GM12891 (cell line): ENCODE measurements around the gene HOXD11.

ENCODE experiments used
- DNase-seq: peaks from one replicate; pipeline ENCODE4 v3.0.0; 2011; ENCODE audit warnings: low spot score; ENCODE audit not compliant: insufficient read length
- FAIRE-seq: peaks from 2 replicates; lab custom pipeline; 2011; peaks lifted over from hg19 to GRCh38; lab: Jason Lieb, UNC
- PAX5 ChIP-seq: IDR thresholded peaks from 2 replicates; pipeline ENCODE4 v1.6.1; 2011; ENCODE audit warnings: low read length, moderate library complexity, mild to moderate bottlenecking; ENCODE audit not compliant: insufficient read depth, severe bottlenecking
- POLR2A ChIP-seq: IDR thresholded peaks from 2 replicates; pipeline ENCODE4 v1.6.1; 2011; ENCODE audit warnings: low read depth, low read length, control low read depth
- POLR2AphosphoS5 ChIP-seq: IDR thresholded peaks from 2 replicates; pipeline ENCODE4 v1.6.1; 2011; ENCODE audit warnings: low read depth, low read length, control low read depth
- POU2F2 ChIP-seq: IDR thresholded peaks from 2 replicates; pipeline ENCODE4 v1.6.1; 2011; ENCODE audit warnings: low read depth, mild to moderate bottlenecking, control low read depth, low read length, moderate library complexity
- SPI1 ChIP-seq: IDR thresholded peaks from 2 replicates; pipeline ENCODE4 v1.6.1; 2011; ENCODE audit warnings: low read depth, low read length, control low read depth
- TAF1 ChIP-seq: IDR thresholded peaks from 2 replicates; pipeline ENCODE4 v1.6.1; 2011; ENCODE audit warnings: low read depth, low read length, control low read depth

Gene HOXD11

DNA sequence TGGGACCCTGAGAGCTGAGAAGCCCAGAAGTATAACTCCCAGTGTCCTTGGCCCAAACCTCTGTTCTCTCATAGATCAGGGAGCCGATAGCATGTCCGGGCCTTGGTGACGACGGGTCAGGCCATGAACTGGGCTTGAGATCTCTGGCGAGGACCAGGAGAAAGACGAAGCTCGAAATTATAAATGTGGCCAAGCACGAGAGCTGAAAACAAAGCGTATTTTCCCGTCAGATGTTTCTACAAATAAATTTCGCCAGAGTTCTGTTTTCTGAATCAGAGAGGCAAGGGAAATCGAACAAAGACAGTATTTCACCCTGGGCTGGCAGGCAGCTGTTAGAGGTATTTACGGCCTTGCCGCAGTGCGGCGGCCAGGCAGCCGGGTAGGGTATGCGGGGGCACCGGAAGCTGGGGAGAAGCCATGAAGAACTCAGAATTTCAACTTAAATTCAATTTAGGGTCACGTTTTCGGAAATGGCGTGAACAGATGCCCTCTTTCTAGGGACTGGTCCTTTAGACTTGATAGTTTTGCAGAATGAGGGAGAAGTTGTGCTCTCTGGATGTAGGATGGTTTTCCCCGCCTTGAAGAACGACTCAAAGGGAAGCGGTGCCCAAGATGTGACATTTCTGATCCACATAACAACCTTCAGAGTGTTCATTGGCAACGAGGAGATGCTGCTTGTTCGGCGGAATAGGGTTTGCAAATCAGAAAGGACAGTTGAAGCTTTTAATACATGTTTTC, 32.0 kb downstream of the HOXD11 start:
- no peak for TF ChIP-seq PAX5
- TF ChIP-seq TAF1, result no peak
- TF ChIP-seq SPI1, result no peak
- no peak for TF ChIP-seq POU2F2
- TF ChIP-seq POLR2AphosphoS5, result no peak
- no peak for TF ChIP-seq POLR2A
- DNase-seq, result no peak
- FAIRE-seq, result no peak

DNA sequence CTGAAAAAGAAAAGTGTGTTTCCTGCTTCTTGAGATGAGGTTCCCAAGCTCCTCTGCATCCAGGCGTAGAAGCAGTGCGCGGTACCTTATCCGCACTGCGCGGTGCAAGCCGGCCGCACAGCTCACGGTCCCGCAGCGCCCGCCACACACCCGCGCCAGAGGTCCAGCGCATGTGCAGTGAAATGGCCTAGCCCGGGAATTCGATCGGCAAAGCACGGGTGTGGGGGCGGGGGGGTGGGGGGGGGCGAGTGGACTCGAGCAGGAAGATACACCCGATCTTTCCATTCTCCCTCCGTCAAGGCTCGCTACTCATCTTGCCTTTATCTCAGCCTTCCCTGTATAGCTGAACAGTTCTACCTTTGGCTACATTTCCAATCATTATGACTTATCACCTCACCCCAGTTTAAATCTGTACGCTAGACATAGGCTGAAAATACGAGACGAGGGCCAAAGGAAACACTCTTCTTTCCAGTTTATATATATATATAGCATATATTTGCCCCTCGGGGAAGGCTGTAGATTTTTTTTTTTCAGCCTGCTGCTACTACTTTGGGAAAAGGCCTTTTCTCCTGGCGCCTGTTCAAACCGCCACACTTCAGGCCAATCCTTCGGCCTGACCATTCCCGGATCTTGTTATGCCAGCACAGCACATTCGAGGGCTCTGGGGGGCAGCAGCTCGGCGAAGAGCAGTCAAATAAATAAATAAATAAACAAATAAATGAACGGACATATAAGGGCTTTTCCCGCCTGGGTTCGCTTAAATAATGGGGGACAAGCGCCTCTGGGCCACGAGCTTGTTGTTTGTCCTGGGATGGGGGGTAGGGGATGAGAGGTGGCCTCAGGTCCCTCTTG, 32.8 kb downstream of the HOXD11 start:
- DNase-seq (no peak), FAIRE-seq (no peak)
- TF ChIP-seq TAF1 (no peak), POU2F2 (no peak), POLR2AphosphoS5 (no peak), PAX5 (no peak), POLR2A (no peak), SPI1 (no peak)

DNA sequence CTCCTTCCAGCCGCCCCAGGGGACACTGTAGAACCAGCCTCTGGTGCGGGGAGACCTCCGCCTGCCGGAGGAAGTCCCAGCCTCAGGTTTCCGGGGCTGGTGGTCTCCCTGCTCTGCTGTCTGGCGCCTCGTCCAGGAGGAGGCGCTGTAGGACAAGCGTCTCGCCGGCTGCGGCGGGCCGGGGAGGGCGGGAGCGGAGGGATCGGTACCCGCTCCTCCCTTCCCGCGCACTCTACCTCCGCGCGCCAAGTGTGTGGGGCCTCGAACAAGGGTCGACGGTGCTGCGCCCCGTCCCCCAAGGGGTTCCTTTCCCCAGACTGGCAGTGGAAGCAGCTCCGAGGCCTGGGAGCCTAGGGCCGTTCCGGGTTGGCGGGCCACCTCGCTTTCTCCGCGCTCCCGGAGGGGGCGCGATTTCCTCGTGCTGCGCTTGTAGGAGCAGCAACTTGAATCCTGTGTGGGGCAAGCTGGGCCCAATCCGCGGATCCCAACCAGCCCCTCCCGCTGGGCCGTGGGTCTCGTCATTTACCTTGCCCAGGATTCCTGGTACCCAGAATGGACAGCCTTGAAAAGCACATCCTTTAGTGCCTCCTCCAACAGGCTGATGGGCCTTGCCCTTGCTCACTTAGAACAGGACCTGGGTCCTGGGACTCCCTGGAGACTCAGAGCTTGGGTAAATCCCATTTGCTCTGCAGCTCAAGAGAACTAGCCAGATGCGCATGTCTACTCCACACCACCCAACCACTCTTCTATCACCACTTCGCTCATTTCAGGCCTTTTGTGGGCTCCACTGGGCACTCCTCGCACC, 33.6 kb downstream of the HOXD11 start:
- FAIRE-seq (peak; percentile 89), DNase-seq (peak; percentile 95)
- TF ChIP-seq POU2F2 (no peak), SPI1 (no peak), PAX5 (no peak), POLR2AphosphoS5 (no peak), POLR2A (no peak), TAF1 (no peak)

DNA sequence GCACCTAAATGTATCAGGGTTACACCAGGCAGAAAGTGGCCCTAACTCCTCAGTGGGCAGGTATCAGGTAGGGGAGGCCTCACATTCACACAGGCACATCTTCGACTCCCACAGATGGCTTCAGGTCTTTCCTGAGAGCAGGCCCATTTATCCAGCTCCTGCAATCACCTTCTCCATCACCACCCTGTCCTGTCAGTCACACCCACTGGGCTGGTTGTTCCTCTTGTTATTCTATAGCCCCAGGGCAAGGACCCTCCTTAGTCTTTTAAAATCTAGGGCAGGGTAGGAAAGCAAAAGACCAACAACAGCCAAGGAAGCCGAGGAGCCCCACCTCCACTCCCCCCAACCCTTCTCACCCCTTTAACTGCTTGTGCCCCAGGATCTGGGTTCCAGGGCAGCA, 35.2 kb downstream of the HOXD11 start:
- DNase-seq (no peak), FAIRE-seq (no peak)
- TF ChIP-seq PAX5 (no peak), POU2F2 (no peak), POLR2A (no peak), TAF1 (no peak), POLR2AphosphoS5 (no peak), SPI1 (no peak)

DNA sequence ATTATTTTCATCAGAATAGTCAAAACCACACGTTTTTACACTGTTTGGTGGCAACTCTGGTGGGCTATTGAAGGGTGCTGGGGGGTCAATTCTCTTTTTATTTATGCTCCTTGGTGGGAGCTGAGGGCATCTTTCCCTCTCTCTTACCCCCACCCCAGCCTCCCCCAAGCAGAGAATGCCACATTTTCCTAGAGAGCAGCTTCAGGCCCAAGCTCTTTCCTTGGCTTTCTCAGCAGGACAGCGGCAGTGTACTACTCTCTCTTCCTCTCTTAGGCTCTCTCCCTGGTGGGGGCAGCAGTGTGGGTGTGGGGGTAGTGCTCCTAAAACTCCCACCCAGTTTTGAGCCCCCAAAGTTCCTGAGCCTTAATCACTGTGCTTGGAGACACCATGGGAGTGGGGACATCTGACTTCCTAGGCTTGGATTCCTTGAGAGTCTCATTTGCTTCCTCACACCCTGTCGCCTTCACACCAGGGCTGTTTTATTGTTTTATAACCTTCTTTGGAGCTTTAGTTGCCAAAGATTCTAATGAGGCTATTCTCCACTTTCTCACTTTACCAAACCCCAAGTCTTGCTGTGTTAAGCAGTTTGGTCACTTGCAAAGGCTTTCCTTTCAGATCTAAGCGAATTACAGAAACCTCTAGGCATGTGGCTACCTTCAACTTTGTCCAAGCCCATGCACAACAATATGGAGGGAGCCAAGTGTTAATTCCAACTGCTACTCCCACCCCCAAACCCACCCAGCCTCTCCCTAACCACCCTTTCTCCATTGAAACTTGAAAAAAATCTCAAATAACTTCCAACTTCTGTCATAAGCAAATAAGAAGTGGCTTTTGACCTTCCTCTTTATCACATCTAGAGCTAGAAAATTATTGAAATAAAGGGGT, 38.2 kb downstream of the HOXD11 start:
- no peak for FAIRE-seq
- no peak for DNase-seq
- TF ChIP-seq POLR2AphosphoS5, result no peak
- TF ChIP-seq PAX5, result no peak
- no peak for TF ChIP-seq POU2F2
- no peak for TF ChIP-seq POLR2A
- TF ChIP-seq SPI1, result no peak
- no peak for TF ChIP-seq TAF1

DNA sequence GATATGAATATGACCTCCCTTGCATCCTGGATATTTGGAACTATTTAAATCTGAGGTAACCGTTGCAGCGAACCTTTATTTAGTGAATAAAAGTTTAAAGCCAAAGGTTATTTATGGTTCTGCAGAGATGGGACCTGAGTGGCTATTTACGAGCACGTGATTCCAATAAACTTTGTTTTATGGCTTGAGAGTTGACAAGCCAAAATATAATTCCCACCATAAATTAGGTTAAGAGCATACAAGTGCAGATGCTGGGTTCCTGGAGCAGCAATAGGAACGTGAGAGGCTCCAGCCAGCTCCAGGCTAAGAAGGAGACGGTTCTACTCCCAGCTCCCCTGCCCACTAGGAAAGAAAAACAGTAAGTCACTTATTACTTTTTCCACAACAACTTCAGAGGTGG, 39.0 kb downstream of the HOXD11 start:
- FAIRE-seq, result no peak
- DNase-seq, result no peak
- TF ChIP-seq TAF1, result no peak
- TF ChIP-seq POU2F2, result no peak
- no peak for TF ChIP-seq SPI1
- no peak for TF ChIP-seq POLR2AphosphoS5
- no peak for TF ChIP-seq POLR2A
- TF ChIP-seq PAX5, result no peak

DNA sequence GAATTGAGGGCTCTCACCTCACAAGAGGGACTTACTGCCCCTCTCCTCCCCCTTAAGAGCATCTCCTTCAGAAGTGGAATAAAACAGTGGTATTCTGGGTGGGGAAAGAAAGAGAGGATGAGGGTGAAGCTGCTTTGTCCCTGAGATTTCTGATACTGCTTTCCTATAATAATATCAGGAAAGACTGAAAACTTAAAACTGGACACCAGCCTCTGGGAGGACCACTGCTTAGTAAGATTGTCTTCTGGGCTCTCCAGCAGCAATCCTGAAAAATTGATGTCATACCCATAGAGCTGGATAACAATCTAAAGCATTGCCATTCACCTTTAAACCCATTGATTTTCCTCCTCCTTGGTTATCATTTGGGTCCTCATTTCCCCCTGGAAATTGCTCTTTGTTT, 39.6 kb downstream of the HOXD11 start:
- FAIRE-seq, result no peak
- no peak for DNase-seq
- TF ChIP-seq POU2F2 (no peak), SPI1 (no peak), POLR2AphosphoS5 (no peak), POLR2A (no peak), PAX5 (no peak), TAF1 (no peak)

DNA sequence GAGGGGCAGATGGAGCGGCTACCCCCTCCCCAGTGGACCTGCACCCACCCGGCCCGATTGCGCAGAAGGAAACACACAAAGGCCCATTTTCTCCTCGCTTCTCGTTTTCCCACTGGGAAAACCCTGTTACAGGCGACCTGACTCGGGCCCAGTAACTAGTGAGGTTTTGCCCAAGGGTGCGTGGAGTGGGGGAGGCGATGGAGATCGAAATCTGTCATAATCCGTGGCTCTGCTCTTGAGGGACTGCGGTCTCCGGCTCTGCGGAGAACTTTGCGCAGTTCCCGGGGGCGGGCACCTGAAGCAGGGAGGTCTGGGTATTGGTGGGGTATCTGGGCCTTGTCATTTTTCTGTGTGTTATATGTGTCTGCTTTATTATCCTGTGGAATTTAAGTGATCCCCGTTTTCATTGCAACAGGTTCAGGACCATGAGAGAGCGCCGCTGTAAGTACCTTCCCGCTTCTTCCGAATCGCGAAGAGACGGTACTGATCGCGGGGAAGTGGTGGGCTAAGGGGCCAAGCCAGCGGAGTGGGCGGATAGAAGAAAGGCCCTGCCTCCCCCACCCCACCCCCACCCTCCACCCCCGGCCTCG, 40.2 kb downstream of the HOXD11 start:
- no peak for TF ChIP-seq POLR2A
- no peak for TF ChIP-seq POLR2AphosphoS5
- TF ChIP-seq POU2F2, result no peak
- no peak for TF ChIP-seq PAX5
- TF ChIP-seq SPI1, result no peak
- no peak for TF ChIP-seq TAF1
- FAIRE-seq, result no peak

More for the DNA sequence above, 40.2 kb downstream of the HOXD11 start:
- DNase-seq, result no peak
